Suprapubic skin (tissue), 4 donors: ENCODE data around the gene ANKRD34C.

Source experiments
- CTCF ChIP-seq, 2 donors: fragments of 200-600 bp in 1 of 2; fragments of 450-650 bp in 1 of 2; sonication (generic) in 1 of 2; IDR thresholded peaks; one replicate each; pipeline ENCODE4 v1.5.1; 2016 to 2019; ENCODE audit warnings: antibody characterized with exemption in 2 of 2, mild to moderate bottlenecking in 1 of 2, moderate library complexity in 1 of 2
- POLR2A ChIP-seq, 2 donors: fragments of 450-650 bp; IDR thresholded peaks; one replicate each; pipeline ENCODE4 v1.6.1; 2017; ENCODE audit warnings: antibody characterized with exemption in 2 of 2, mild to moderate bottlenecking in 2 of 2, moderate library complexity in 2 of 2
- POLR2AphosphoS5 ChIP-seq, 3 donors: sonication (generic); formaldehyde crosslinking; IDR thresholded peaks; one replicate each; pipeline ENCODE4 v1.6.1; 2017; ENCODE audit warnings: antibody characterized with exemption in 3 of 3

GRCh38 chr15:79296583-79296982, 14.1 kb downstream of the ANKRD34C start:
- TF ChIP-seq POLR2A (IDR thresholded peaks at IDR 0.05): no peak
- TF ChIP-seq CTCF (IDR thresholded peaks at IDR 0.05): peak in 1 of 2 donors; percentile 22
- no peak for TF ChIP-seq POLR2AphosphoS5 (IDR thresholded peaks at IDR 0.05)
